Neural cell (in vitro differentiated cells): ENCODE results near the gene ISL2. TPM values are rescaled to one million over a fixed set of nuclear protein-coding genes. Genes with fewer than 3 reads are reported as not detected.
A peak's percentile ranks its signal among the peaks of the same experiment; 100 is the strongest.

ENCODE experiments used
- H2AFZ ChIP-seq: fragments of 200-600, 300-800 bp; sonication (generic), shearing (Covaris generic); 2 replicates; pipeline ENCODE4 v1.6.0; 2014; ENCODE audit warnings: low read depth, mild to moderate bottlenecking, antibody characterized with exemption, low read length, moderate library complexity
- H3F3A ChIP-seq: fragments of 200-600 bp; shearing (Covaris generic); 2 replicates; pipeline ENCODE4 v1.6.1; 2016; ENCODE audit warnings: mild to moderate bottlenecking, moderate library complexity, mixed read lengths, antibody characterized with exemption, low read length; ENCODE audit not compliant: insufficient read depth, poor library complexity, severe bottlenecking
- H3K27ac ChIP-seq: fragments of 200-600, 300-800 bp; sonication (generic), shearing (Covaris generic); 2 replicates; pipeline ENCODE4 v1.5.1; 2014; ENCODE audit warnings: mild to moderate bottlenecking, low read length, moderate library complexity
- H3K27me3 ChIP-seq: fragments of 300-800, 200-600 bp; sonication (generic), shearing (Covaris generic); 2 replicates; pipeline ENCODE4 v1.6.0; 2014; ENCODE audit warnings: mild to moderate bottlenecking, low read depth, low read length, moderate library complexity; ENCODE audit not compliant: insufficient read depth
- H3K36me3 ChIP-seq: fragments of 300-800, 200-600 bp; sonication (generic), shearing (Covaris generic); 2 replicates; pipeline ENCODE4 v1.5.1; 2014; ENCODE audit warnings: mild to moderate bottlenecking, antibody characterized with exemption, low read length, moderate library complexity; ENCODE audit not compliant: insufficient read depth
- H3K4me2 ChIP-seq: fragments of 300-800, 200-600 bp; sonication (generic), shearing (Covaris generic); 2 replicates; pipeline ENCODE4 v1.6.0; 2014; ENCODE audit warnings: mild to moderate bottlenecking, low read length
- H3K4me3 ChIP-seq: fragments of 300-800, 200-600 bp; sonication (generic), shearing (Covaris generic); 2 replicates; pipeline ENCODE4 v1.5.1; 2014; ENCODE audit warnings: mild to moderate bottlenecking, low read length, moderate library complexity
- H3K79me2 ChIP-seq: fragments of 200-600 bp; shearing (Covaris generic); replicated peaks from 2 replicates; pipeline ENCODE4 v1.6.0; 2014; ENCODE audit warnings: mild to moderate bottlenecking, low read length, moderate library complexity; ENCODE audit not compliant: insufficient read depth
- H3K9ac ChIP-seq: fragments of 300-800, 200-600 bp; sonication (generic), shearing (Covaris generic); 2 replicates; pipeline ENCODE4 v1.6.1; 2016; ENCODE audit warnings: mild to moderate bottlenecking, low read length, mixed read lengths
- H3K9me2 ChIP-seq: fragments of 200-600 bp; shearing (Covaris generic); 2 replicates; pipeline ENCODE4 v1.6.1; 2016; ENCODE audit warnings: mild to moderate bottlenecking, low read length, mixed read lengths; ENCODE audit not compliant: insufficient read depth
- H3K9me3 ChIP-seq: fragments of 200-600, 300-800 bp; sonication (generic), shearing (Covaris generic); 2 replicates; pipeline ENCODE4 v1.6.1; 2016; ENCODE audit warnings: mild to moderate bottlenecking, mixed run types, low read length, moderate library complexity, mixed read lengths
- H4K20me1 ChIP-seq: fragments of 200-600 bp; shearing (Covaris generic); 2 replicates; pipeline ENCODE4 v1.6.1; 2016; ENCODE audit warnings: mild to moderate bottlenecking, mixed run types; ENCODE audit not compliant: insufficient read depth
- CTCF ChIP-seq: fragments of 450-650 bp; IDR thresholded peaks from 2 replicates; pipeline ENCODE4 v1.5.1; 2014; ENCODE audit warnings: antibody characterized with exemption, mild to moderate bottlenecking, moderate library complexity; ENCODE audit not compliant: poor library complexity, severe bottlenecking
- EP300 ChIP-seq: fragments of 450-650 bp; conservative IDR thresholded peaks from 2 replicates; pipeline ENCODE4 v1.6.1; 2014; ENCODE audit warnings: antibody characterized with exemption, mild to moderate bottlenecking, moderate library complexity; ENCODE audit not compliant: poor library complexity, severe bottlenecking
- EZH2 ChIP-seq: fragments of 200-600, 300-800 bp; shearing (Covaris generic), sonication (generic); IDR thresholded peaks from 2 replicates; pipeline ENCODE4 v1.6.1; 2014; ENCODE audit warnings: antibody characterized with exemption, low read length, borderline replicate concordance, mild to moderate bottlenecking; ENCODE audit not compliant: insufficient read depth, poor library complexity, severe bottlenecking
- MXI1 ChIP-seq: fragments of 450-650 bp; conservative IDR thresholded peaks from 2 replicates; pipeline ENCODE4 v1.6.1; 2014; ENCODE audit warnings: antibody characterized with exemption, mild to moderate bottlenecking; ENCODE audit not compliant: poor library complexity, severe bottlenecking
- POLR2AphosphoS5 ChIP-seq: IDR thresholded peaks from 2 replicates; pipeline ENCODE4 v1.6.1; 2012
- RAD21 ChIP-seq: fragments of 450-650 bp; conservative IDR thresholded peaks from 2 replicates; pipeline ENCODE4 v1.6.1; 2014; ENCODE audit warnings: antibody characterized with exemption, mild to moderate bottlenecking, moderate library complexity
- REST ChIP-seq: IDR thresholded peaks from 2 replicates; pipeline ENCODE4 v1.6.1; 2012; ENCODE audit warnings: borderline replicate concordance
- SMC3 ChIP-seq: fragments of 450-650 bp; conservative IDR thresholded peaks from 2 replicates; pipeline ENCODE4 v1.6.1; 2014; ENCODE audit warnings: antibody characterized with exemption, mild to moderate bottlenecking, moderate library complexity; ENCODE audit not compliant: poor library complexity
- TAF1 ChIP-seq: IDR thresholded peaks from 2 replicates; pipeline ENCODE4 v1.6.1; 2012; ENCODE audit warnings: low read depth
- polyA plus RNA-seq: library from polyadenylated mRNA; depleted of rRNA; stranded (reverse); fragments of >200 nt; gene quantifications from 2 replicates; pipeline ENCODE4 v1.2.3, GENCODE V29; 2014

The ISL2 gene
- polyA plus RNA-seq, 1 donor from 2014 or later = not detected

- H3K9me2 ChIP-seq = no peaks in the 10 kb centered on the region
- peaks cover under 1% of the 10 kb centered on the region for H3K9me3 ChIP-seq
- H3K4me3 ChIP-seq = peak overlapping the region; percentile 56
- H2AFZ ChIP-seq = no peak overlapping the region
- no peak overlapping the region for H3K9ac ChIP-seq
- TF ChIP-seq REST = no peak
- no peak for TF ChIP-seq CTCF
- peak; percentile 88 for TF ChIP-seq EZH2
- TF ChIP-seq RAD21 = no peak
- no peak for TF ChIP-seq MXI1
- TF ChIP-seq SMC3 = no peak
- peak; percentile 50 for TF ChIP-seq POLR2AphosphoS5
- no peak for TF ChIP-seq EP300
- no peak for TF ChIP-seq TAF1
- H4K20me1 ChIP-seq = no peaks in the 10 kb centered on the region
- H3K4me2 ChIP-seq = peak overlapping the region; percentile 19
- H3K27ac ChIP-seq = no peak overlapping the region
- peaks cover 100% of the 10 kb centered on the region for H3K27me3 ChIP-seq
- no peaks in the 10 kb centered on the region for H3K36me3 ChIP-seq
- H3F3A ChIP-seq = no peaks in the 10 kb centered on the region
- no peaks in the 10 kb centered on the region for H3K79me2 ChIP-seq
Measured at GRCh38 chr15:76340198-76340802, 3.7 kb downstream of the ISL2 start.

- Histone ChIP-seq H2AFZ (no peak overlapping the region), H3K9me2 (no peaks in the 10 kb centered on the region), H3K4me2 (no peak overlapping the region), H3F3A (no peaks in the 10 kb centered on the region), H4K20me1 (no peaks in the 10 kb centered on the region), H3K9me3 (no peaks in the 10 kb centered on the region), H3K27me3 (peaks cover 100% of the 10 kb centered on the region), H3K36me3 (no peaks in the 10 kb centered on the region), H3K4me3 (peak overlapping the region; percentile 56), H3K27ac (no peak overlapping the region), H3K9ac (no peak overlapping the region), H3K79me2 (no peaks in the 10 kb centered on the region)
- TF ChIP-seq CTCF (peak; percentile 11), MXI1 (no peak)
Measured at GRCh38 chr15:76340803-76341365, 4.3 kb downstream of the ISL2 start.
